ENCODE data around the gene NR4A3. TPM values are rescaled to one million over a fixed set of nuclear protein-coding genes. Genes with fewer than 3 reads are reported as not detected.
"Not testable (repeated sequence)": the region's sequence is repeated elsewhere in the genome, so short reads cannot be mapped to it uniquely, and the experiment has no call there.

Gene NR4A3
- total and polyA plus RNA-seq, 9 of the 15 experiments (the other 6 are each of a cell fraction or from before 2014, with no cell fraction given) = 0.04 to 0.07 TPM; not detected in 7

- H3K27ac ChIP-seq (ENCODE audit: extremely low read depth, low read depth, low read length) = no peak overlapping the region
- POLR2A ChIA-PET = no interaction called here
- ATAC-seq (no peak), DNase-seq (ENCODE audit: extremely low read depth in 1 of 4, low spot score in 3 of 4) (no peak), FAIRE-seq (no peak)
- H3K9me3 ChIP-seq (replicated peaks; ENCODE audit: control insufficient read depth, insufficient read depth, low read depth, low read length) = no peaks in the 10 kb centered on the region
- in situ Hi-C loops (cut with MboI) = no loop called here
- no peak overlapping the region for H3K4me3 ChIP-seq
- no TSS peak for BruUV-seq (replicated peaks)
- CTCF ChIA-PET (ENCODE audit: low intra/inter-chr PET ratio) = no interaction called here
- no peak for TF ChIP-seq GTF2E2 (tag; IDR thresholded peaks at IDR 0.05)
- TF ChIP-seq IRF2 (CRISPR knock-in tag; IDR thresholded peaks at IDR 0.05) = no peak
- TF ChIP-seq ZNF511 (CRISPR knock-in tag; IDR thresholded peaks at IDR 0.05) = no peak
- no peak for TF ChIP-seq HOXB6 (CRISPR knock-in tag; IDR thresholded peaks at IDR 0.05; ENCODE audit: borderline replicate concordance)
- no peak for TF ChIP-seq MAFK (IDR thresholded peaks at IDR 0.05; ENCODE audit: low read length)
- no peaks in the 10 kb centered on the region for H3K9me1 ChIP-seq (ENCODE audit: control insufficient read depth, insufficient read depth, low read length)
- H3K36me3 ChIP-seq (ENCODE audit: control insufficient read depth, insufficient read depth, low read length) = no peaks in the 10 kb centered on the region
- H3K4me2 ChIP-seq (ENCODE audit: insufficient read depth, low read length) = no peak overlapping the region
- intact Hi-C loops (cut with micrococcal nuclease) = no loop called here
- no peaks in the 10 kb centered on the region for H4K20me1 ChIP-seq (replicated peaks; ENCODE audit: control insufficient read depth, insufficient read depth, low read length)
- peaks cover 4 to 7% of the 10 kb centered on the region in 2 experiments; a peak in 2 of 5 replicates for H3K27me3 ChIP-seq (ENCODE audit: control insufficient read depth in 2 of 2, insufficient read depth in 2 of 2, low read length in 2 of 2)
- H2AFZ ChIP-seq (ENCODE audit: low read depth, low read length) = no peak overlapping the region
- H3K4me1 ChIP-seq (replicated peaks in 1 of 2; ENCODE audit: control insufficient read depth in 2 of 2, insufficient read depth in 2 of 2, low read length in 2 of 2) = no peaks in the 10 kb centered on the region
- H3K79me2 ChIP-seq (ENCODE audit: control insufficient read depth, insufficient read depth, low read length) = no peaks in the 10 kb centered on the region
- WGBS (ENCODE audit: insufficient coverage, low coverage, missing lambda C conversion rate) = 1% methylated on average over 4 of the region's 4 CpGs
- H3K9ac ChIP-seq (ENCODE audit: insufficient read depth in 1 of 2, low read depth in 2 of 2, low read length in 2 of 2) = no peak overlapping the region
Observed at GRCh38 chr9:99779277-99779676, 42.4 kb upstream of the NR4A3 start.

DNA sequence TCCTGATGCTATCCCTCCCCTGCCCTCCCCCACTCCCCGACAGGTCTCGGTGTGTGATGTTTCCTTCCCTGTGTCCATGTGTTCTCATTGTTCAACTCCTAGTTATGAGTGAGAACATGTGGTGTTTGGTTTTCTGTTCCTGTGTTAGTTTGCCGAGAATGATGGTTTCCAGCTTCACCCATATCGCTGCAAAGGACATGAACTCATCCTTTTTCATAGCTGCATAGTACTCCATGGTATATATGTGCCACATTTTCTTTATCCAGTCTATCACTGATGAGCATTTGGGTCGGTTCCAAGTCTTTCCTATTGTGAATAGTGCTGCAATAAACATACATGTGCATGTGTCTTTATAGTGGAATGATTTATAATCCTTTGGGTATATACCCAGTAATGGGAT, 39.3 kb upstream of the NR4A3 start:
- WGBS (ENCODE audit: insufficient coverage, low coverage, missing lambda C conversion rate) = 0% methylated on average over 3 of the region's 5 CpGs
- POLR2A ChIA-PET; BruUV-seq (replicated peaks); H3K9me1 ChIP-seq (ENCODE audit: control insufficient read depth, insufficient read depth, low read length); H3K36me3 ChIP-seq (ENCODE audit: control insufficient read depth, insufficient read depth, low read length); H3K79me2 ChIP-seq (ENCODE audit: control insufficient read depth, insufficient read depth, low read length); H3K9ac ChIP-seq (ENCODE audit: insufficient read depth in 1 of 2, low read depth in 2 of 2, low read length in 2 of 2); DNase-seq (ENCODE audit: extremely low read depth in 1 of 4, low spot score in 3 of 4); intact Hi-C loops (cut with micrococcal nuclease); CTCF ChIA-PET (ENCODE audit: low intra/inter-chr PET ratio); H3K27me3 ChIP-seq (ENCODE audit: control insufficient read depth in 2 of 2, insufficient read depth in 2 of 2, low read length in 2 of 2); H3K4me2 ChIP-seq (ENCODE audit: insufficient read depth, low read length); H4K20me1 ChIP-seq (replicated peaks; ENCODE audit: control insufficient read depth, insufficient read depth, low read length); FAIRE-seq; H3K9me3 ChIP-seq (replicated peaks; ENCODE audit: control insufficient read depth, insufficient read depth, low read depth, low read length); ATAC-seq; in situ Hi-C loops (cut with MboI); H3K27ac ChIP-seq (ENCODE audit: extremely low read depth, low read depth, low read length); H2AFZ ChIP-seq (ENCODE audit: low read depth, low read length); H3K4me1 ChIP-seq (replicated peaks in 1 of 2; ENCODE audit: control insufficient read depth in 2 of 2, insufficient read depth in 2 of 2, low read length in 2 of 2); H3K4me3 ChIP-seq: not testable (repeated sequence)
- TF ChIP-seq ZNF146 (CRISPR knock-in tag; IDR thresholded peaks at IDR 0.05; ENCODE audit: unreplicated experiment) = peak; percentile 93
